ENCODE data around the gene LAMA5.

Gene LAMA5

DNA sequence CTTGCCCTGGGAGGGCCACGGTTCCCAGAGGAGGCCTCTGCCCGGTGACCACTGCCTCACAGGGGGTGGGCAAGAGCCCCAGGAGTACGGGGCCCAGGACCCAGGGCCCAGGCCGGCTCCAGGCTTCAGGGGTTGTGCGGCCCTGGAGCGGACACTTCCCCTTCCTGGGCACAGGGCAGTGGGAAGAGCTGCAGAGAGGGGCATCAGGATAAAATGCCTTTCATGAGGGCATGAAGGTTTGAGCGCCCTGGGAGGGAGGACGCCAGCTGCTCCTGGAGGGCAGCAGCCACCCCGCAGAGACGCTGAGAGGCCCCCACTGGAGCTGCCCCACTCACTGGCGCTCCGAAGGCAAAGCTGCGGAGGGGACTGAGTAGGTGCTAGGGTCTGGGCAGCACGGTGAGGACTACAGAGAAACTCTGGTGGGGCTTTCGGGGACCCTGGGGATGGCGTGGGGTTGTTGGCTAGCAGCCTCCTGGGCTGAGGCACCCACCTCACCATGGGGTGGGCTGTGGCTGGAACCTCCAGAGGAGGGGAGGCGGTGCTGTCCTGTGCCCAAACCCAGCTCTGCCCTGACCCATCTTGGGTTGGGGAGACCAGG lies 10.4 kb downstream of the LAMA5 start:
- no peaks in the 10 kb centered on the region for H3K36me3 Mint-ChIP-seq (ENCODE audit: low read depth)

DNA sequence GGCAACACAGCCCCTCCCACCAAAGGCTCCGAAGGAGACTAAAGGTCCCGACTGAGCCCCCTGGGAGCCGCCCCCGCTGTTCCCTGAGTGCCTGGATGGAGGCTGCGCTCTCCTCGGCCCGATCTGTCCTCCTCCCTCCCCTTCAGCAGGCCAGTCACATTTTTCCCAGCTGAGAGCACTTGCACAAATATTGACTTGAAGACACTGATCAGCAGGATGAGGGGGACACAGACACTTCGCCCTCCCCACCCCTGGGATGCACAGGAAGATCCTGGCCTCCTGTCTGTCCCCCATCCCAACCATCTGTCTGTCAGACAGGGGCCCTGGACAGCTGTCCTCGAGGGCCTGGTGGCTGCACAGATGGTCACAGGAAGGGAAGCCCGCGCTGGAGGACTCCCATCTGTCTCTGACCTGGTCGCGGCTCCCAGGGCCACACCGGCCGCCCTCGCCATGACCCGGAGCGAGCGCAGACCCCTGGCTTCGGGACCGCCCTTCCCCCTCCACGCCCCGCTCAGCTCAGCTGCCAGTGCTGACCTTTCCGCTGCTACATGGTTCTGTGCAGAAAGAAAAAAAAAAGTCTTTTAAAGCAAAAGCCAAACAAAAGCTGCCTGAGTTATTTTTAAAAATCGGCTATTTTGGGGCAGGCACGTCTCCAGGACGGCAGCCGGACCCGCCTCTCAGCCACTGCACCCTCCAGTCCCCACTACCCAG lies 11.1 kb downstream of the LAMA5 start:
- Mint-ChIP-seq H3K9me3 (no peaks in the 10 kb centered on the region), H3K27me3 (ENCODE audit: low read depth) (no peaks in the 10 kb centered on the region), H3K36me3 (ENCODE audit: low read depth) (no peaks in the 10 kb centered on the region), H3K4me1 (ENCODE audit: low read depth) (no peaks in the 10 kb centered on the region), H3K4me3 (no peak overlapping the region), H3K27ac (no peak overlapping the region)
- DNase-seq (ENCODE audit: low spot score), result no peak

More for the DNA sequence above, 10.4 kb downstream of the LAMA5 start:
- H3K4me3 Mint-ChIP-seq, result no peak overlapping the region
- H3K27me3 Mint-ChIP-seq (ENCODE audit: low read depth), result no peaks in the 10 kb centered on the region
- no peaks in the 10 kb centered on the region for H3K4me1 Mint-ChIP-seq (ENCODE audit: low read depth)
- no peaks in the 10 kb centered on the region for H3K9me3 Mint-ChIP-seq
- DNase-seq (ENCODE audit: low spot score), result no peak
- H3K27ac Mint-ChIP-seq, result no peak overlapping the region

DNA sequence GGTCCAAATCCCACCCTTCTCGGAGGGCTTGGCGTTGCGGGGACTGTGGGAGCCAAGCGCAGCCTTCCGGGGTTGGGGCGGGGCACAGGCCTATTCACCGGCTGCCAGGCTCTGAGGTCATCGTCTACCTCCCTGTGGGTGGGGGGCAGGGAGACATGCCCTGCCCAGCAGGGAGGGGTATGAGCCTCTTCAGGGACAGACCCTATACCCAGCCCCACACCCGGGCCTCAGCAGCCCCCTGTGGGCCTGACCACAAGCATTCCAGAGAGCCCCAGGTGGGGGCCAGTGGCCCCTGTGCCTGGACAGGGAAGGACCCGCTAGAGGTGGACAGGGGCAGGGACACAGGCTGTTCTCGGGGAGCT lies 11.6 kb downstream of the LAMA5 start:
- no peak overlapping the region for H3K27ac Mint-ChIP-seq
- no peaks in the 10 kb centered on the region for H3K36me3 Mint-ChIP-seq (ENCODE audit: low read depth)
- no peak overlapping the region for H3K4me3 Mint-ChIP-seq

DNA sequence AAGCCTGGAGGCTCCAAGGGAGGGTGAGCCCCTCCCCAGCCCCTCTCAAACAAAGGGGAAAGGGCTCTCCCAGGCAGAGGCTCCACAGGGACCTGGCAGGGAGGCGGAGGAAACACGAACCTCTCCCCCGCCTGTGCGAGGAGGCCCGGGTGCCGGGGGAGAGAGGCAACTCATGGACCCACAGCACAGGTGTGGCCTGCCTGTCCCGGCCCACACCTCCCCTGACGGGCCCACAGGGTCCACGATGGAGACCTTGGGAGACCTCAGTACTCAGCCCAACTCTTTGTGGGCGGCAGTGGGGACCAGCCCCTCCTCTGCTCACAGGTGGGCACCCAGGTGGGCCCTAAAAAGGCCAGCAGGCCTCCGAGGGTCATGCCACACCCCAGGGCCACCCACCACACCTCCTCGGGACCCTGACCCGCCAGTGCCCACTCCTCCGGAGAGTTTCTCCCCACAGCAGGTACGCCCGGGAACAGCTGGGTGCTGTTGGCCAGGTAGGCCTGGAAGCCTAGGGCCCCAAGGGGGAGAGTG lies 12.2 kb downstream of the LAMA5 start:
- Mint-ChIP-seq H3K4me3 (no peak overlapping the region), H3K9me3 (no peaks in the 10 kb centered on the region), H3K36me3 (ENCODE audit: low read depth) (no peaks in the 10 kb centered on the region), H3K27me3 (ENCODE audit: low read depth) (no peaks in the 10 kb centered on the region), H3K4me1 (ENCODE audit: low read depth) (no peaks in the 10 kb centered on the region), H3K27ac (no peak overlapping the region)
- DNase-seq (ENCODE audit: low spot score), result no peak

More for the DNA sequence above, 11.6 kb downstream of the LAMA5 start:
- Mint-ChIP-seq H3K9me3 (no peaks in the 10 kb centered on the region), H3K4me1 (ENCODE audit: low read depth) (no peaks in the 10 kb centered on the region), H3K27me3 (ENCODE audit: low read depth) (no peaks in the 10 kb centered on the region)
- no peak for DNase-seq (ENCODE audit: low spot score)

DNA sequence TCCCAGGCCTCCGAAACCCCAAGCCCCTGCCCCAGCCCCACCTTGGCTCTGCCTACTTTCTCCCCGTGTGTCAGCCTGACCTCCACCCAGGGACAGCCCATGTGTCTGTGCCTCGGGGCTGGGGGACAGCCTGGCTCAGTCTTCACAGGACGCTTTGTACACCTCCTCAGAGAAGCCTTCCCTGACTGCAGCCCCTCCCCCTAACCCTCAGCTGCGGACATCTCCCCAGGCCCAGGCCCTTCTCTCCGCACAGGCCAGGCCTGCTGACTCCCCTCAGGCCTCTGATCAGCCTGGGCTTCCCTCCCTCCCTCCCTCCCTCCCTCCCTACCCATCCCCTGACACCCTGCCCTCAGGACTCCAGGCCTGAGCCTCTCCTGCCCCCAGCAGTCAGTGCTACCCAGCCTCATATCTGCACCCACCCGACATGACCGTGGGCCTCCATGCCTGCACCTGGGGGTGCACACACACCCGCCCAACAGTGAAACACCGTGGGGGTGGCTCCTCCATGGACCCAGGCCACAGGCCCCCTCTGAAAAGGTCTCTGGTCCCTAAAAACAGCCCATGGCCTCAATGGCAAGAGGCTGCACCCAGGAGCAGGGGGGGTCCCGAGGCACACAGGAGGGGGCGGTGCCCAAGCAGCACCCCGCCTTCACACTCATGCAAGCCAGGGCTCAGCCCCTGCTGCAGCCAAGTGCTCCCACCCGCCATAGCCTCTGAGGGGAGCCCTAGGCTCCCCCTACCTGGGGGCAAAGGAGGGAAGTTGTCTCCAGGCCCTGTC lies 12.9 kb downstream of the LAMA5 start:
- Mint-ChIP-seq H3K27ac (no peak overlapping the region), H3K9me3 (peaks cover 3% of the 10 kb centered on the region), H3K4me1 (ENCODE audit: low read depth) (no peaks in the 10 kb centered on the region), H3K27me3 (ENCODE audit: low read depth) (no peaks in the 10 kb centered on the region), H3K36me3 (ENCODE audit: low read depth) (peaks cover 2% of the 10 kb centered on the region), H3K4me3 (no peak overlapping the region)
- DNase-seq (ENCODE audit: low spot score), result no peak

DNA sequence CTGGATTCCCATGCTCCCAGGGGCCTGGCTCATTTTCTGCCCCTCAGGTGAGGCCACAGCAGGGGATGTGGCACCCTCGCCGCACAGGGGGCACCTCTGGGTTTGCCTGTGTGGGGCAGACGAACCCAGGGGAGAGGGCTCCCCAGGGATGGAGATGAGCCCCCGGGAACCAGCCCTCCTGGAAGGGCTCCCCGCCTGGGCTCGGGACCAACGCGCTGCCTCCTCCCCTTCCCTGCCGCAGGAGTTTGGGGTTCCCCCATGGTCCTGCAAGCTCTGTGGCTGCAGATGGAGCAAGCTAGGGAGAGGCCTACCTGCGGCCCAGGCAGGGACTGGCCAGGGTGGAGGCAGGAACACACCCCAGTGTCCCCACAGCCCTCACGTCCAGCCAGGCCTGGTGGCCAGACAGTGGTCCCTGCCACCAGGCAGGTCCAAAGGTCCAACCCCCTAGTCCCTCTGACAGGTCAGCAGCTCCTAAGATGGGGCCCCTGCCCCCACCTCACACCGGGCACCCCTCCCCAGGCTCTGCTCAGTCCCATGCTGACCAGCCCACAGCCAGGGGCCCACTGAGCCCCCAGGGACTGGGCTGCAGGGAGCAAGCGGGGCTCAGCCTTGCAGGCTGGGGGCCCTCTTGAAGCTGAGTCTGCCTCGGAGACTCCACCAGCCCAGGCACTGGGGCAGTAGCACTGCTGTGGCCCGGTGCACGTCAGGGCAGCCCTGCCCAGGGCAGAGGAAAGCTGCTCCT lies 13.7 kb downstream of the LAMA5 start:
- peaks cover 8% of the 10 kb centered on the region for H3K9me3 Mint-ChIP-seq
- no peak overlapping the region for H3K4me3 Mint-ChIP-seq
- H3K27ac Mint-ChIP-seq, result no peak overlapping the region
- no peak for DNase-seq (ENCODE audit: low spot score)
- H3K4me1 Mint-ChIP-seq (ENCODE audit: low read depth), result no peaks in the 10 kb centered on the region
- peaks cover 4% of the 10 kb centered on the region for H3K36me3 Mint-ChIP-seq (ENCODE audit: low read depth)
- no peaks in the 10 kb centered on the region for H3K27me3 Mint-ChIP-seq (ENCODE audit: low read depth)

DNA sequence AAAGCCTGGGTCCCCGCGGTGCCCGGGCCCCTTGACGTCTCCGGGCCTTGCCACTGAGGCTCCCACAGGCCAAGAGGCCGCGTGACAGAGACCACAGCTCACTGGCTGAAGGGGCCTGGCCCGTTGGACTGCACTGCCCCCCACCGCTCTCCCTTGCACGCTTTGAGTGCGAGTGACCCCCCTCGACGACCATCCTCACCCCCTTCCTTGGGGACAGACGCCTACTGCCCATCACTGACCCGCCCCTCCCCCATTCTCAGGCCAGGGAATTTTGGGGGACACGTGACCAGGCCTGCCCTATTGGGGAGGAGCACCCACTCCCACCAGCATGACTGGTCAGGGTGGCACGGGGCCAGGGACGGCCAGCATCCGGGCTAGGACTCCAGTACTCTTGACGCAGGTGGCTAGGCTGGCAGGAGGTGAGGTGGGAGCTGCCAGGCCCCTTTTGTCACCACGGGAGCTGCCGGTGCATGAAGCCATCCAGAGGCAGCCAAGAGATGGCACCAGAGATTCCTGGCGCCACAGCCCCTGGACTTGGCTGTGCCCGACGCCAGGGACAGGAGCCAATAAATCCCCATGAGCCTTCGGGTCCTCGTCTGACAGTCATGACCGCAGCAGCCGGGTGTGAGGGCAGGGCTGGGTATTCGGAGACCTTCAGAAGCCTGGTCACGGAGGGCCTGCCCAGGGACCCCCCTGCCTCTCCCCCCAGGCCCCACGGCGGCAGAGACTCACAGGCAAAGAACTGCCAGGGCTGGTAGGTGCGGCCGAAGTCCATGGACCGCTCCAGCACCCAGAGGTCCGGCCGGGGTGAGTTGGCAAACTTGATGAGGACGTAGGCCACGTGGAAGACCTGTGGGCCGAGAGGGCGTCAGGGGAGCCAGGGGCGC lies 14.5 kb downstream of the LAMA5 start:
- Mint-ChIP-seq H3K9me3 (peaks cover 13% of the 10 kb centered on the region), H3K4me3 (no peak overlapping the region), H3K36me3 (ENCODE audit: low read depth) (peaks cover 4% of the 10 kb centered on the region), H3K4me1 (ENCODE audit: low read depth) (no peaks in the 10 kb centered on the region), H3K27ac (no peak overlapping the region), H3K27me3 (ENCODE audit: low read depth) (no peaks in the 10 kb centered on the region)
- no peak for DNase-seq (ENCODE audit: low spot score)

DNA sequence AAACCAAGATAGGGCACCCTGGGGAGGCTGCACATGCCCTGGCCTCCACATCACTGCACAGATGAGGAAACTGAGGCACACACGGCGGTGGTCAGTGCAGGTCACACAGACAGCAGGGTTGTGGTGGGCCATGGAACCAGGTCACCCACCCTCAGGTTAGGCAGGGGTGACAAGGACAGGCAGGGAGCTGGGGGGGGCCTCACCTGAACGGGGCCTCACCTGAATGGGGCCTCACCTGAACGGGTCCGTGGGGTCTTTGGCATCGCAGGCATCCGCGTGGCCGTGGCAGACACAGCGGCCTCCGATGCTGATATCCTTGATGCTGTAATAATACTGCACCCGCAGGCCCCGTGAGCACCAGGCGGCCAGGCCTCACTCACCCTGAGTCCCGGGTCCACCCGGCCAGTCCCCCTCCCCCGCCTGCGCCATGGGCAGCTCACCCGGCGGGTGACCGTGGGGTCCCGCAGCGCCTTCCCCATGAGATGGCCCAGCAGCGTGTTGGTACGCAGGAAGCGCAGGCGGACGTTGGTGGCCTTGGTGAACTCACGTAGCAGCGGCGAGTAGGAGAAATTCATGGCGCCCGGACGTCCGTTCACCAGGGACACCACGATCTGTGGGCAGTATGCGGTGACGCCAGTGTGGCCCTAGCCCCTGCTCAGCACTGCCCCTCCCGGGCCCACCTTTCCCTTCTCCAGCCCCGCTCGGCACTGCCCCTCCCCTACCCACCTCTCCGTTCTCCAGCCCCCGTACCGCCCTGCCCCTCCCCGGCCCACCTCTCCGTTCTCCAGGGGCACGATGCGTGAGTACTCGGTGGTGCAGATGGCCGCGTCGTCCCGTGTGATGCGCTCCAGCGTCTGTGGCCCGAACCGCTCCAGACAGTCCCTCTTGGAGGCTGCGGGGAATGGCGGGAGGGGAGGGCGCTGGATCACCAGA lies 15.4 kb downstream of the LAMA5 start:
- peaks cover 13% of the 10 kb centered on the region for H3K9me3 Mint-ChIP-seq
- peaks cover 4% of the 10 kb centered on the region for H3K36me3 Mint-ChIP-seq (ENCODE audit: low read depth)
- H3K4me1 Mint-ChIP-seq (ENCODE audit: low read depth), result no peaks in the 10 kb centered on the region
- H3K27ac Mint-ChIP-seq, result no peak overlapping the region
- DNase-seq (ENCODE audit: low spot score), result no peak
- H3K27me3 Mint-ChIP-seq (ENCODE audit: low read depth), result no peaks in the 10 kb centered on the region
- H3K4me3 Mint-ChIP-seq, result no peak overlapping the region

DNA sequence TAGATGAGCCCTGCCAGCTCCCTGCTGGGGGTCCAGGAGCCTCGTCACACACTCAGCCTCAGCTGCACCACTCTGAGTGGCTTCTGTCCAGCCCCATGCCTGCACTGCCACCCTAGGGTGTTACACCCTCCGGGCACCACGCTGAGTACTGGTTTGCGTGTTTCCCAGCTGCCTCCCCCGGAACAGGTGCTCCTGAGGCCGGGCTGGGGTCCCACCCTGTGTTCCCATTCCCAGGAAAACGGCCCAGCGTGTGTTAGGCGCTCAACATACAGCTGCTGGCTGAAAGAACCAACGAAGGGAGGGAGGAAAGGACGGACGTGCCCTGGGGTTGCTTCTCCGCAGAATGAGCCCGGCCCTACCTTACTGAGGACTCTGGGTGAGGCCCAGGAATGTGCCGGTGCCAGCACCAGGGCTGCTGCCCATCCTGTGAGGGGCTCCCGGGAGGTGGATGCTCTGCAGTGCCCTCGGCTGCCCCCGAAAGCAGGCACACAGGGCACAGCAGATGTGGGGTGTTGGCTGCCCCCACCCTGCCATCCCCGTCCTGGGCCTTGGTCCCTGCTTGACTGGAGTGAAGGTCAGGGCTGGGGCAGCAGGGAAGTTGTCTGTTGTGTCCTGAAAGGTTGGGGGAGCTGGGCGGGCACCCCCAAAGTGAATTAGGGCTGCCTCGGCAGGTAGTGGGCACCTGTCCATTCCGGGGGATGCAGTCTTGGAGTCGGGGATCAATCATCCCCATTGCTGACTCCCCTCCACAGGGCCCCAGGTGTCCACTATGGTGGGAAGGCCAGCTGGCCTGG lies 16.3 kb downstream of the LAMA5 start:
- no peak for DNase-seq (ENCODE audit: low spot score)
- H3K4me1 Mint-ChIP-seq (ENCODE audit: low read depth), result no peaks in the 10 kb centered on the region
- H3K4me3 Mint-ChIP-seq, result no peak overlapping the region
- H3K36me3 Mint-ChIP-seq (ENCODE audit: low read depth), result peaks cover 4% of the 10 kb centered on the region
- H3K27me3 Mint-ChIP-seq (ENCODE audit: low read depth), result no peaks in the 10 kb centered on the region
- peaks cover 13% of the 10 kb centered on the region for H3K9me3 Mint-ChIP-seq
- no peak overlapping the region for H3K27ac Mint-ChIP-seq

DNA sequence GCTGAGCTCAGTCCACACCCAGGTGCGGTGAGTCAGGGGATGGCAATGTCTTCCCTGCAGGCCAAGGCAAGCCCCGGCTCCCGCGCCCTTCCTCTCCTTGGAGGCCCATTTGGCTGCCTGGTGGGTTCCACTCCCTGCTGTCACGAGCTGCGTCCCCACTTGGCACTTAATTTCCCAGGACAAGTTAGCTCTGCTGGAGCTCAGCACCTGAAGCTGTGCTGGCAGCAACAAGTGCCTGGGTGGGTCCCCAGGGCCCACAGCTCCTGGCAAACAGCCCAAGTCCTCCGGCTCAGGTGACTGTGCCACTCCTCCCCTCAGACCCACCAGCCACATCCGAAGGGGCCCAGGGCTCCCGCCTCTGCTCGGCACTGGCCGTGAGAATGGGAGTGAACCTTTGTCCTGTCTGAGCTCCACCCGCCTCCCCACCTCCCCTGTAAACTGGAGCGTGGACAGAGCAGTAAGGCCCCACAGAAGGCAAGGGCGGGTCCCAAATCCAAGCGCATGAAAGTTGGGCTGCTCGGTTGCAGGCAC lies 16.9 kb downstream of the LAMA5 start:
- Mint-ChIP-seq H3K4me3 (no peak overlapping the region), H3K4me1 (ENCODE audit: low read depth) (no peaks in the 10 kb centered on the region), H3K27me3 (ENCODE audit: low read depth) (no peaks in the 10 kb centered on the region), H3K36me3 (ENCODE audit: low read depth) (peaks cover 4% of the 10 kb centered on the region), H3K9me3 (peaks cover 13% of the 10 kb centered on the region), H3K27ac (no peak overlapping the region)
- DNase-seq (ENCODE audit: low spot score), result no peak

DNA sequence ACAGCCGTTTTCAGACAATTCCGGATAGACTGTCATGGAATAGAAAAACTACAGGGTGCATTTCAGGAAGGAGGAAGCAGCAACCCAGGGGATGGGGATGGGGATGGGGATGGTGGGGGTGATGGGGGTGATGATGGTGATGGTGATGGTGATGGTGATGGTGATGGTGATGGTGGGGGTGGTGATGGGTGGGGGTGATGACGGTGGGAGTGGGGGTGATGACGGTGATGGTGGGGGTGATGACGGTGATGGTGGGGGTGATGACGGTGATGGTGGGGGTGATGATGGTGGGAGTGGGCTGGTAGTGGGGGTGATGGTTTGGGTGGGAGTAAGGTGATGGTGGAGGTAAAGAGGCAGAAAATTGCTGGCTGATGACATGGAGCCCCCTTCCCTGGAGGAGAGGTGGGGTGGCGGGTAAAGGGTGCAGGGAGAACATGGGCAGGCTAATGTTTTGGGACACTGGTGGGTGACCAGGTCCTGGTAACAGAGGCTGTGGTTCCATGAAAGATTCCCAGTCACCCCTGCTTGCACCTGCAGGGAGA lies 17.5 kb downstream of the LAMA5 start:
- no peak for DNase-seq (ENCODE audit: low spot score)
- no peak overlapping the region for H3K27ac Mint-ChIP-seq

More for the DNA sequence above, 17.5 kb downstream of the LAMA5 start:
- H3K27me3 Mint-ChIP-seq (ENCODE audit: low read depth), result no peaks in the 10 kb centered on the region
- H3K9me3 Mint-ChIP-seq, result peaks cover 13% of the 10 kb centered on the region
- H3K4me1 Mint-ChIP-seq (ENCODE audit: low read depth), result no peaks in the 10 kb centered on the region
- no peak overlapping the region for H3K4me3 Mint-ChIP-seq
- peaks cover 4% of the 10 kb centered on the region for H3K36me3 Mint-ChIP-seq (ENCODE audit: low read depth)

Measured in T-helper 2 cell treated with Interferon-gamma antibody and Interleukin-4, amounts not matched to agents 5 μg/mL and 100 μg/mL, for 36 hours (primary cell).